Dendritic cell treated with granulocyte-macrophage colony-stimulating factor and Interleukin-4, amounts not matched to agents 40 ng/mL and 50 ng/mL, for 4 days (primary cell): ENCODE measurements around the gene GPR108.

Experiments
- H3K27ac Mint-ChIP-seq: one replicate; pipeline ENCODE4 v1.8.0; 2022; ENCODE audit warnings: mild to moderate bottlenecking, mixed read lengths
- H3K27me3 Mint-ChIP-seq: one replicate; pipeline ENCODE4 v1.8.0; 2022; ENCODE audit warnings: mild to moderate bottlenecking, mixed read lengths
- H3K36me3 Mint-ChIP-seq: one replicate; pipeline ENCODE4 v1.8.0; 2022; ENCODE audit warnings: low read depth, mixed read lengths
- H3K4me1 Mint-ChIP-seq: one replicate; pipeline ENCODE4 v1.8.0; 2022; ENCODE audit warnings: low read depth, mixed read lengths
- H3K4me3 Mint-ChIP-seq: one replicate; pipeline ENCODE4 v1.8.0; 2022; ENCODE audit warnings: mild to moderate bottlenecking, moderate library complexity, mixed read lengths
- H3K9me3 Mint-ChIP-seq: one replicate; pipeline ENCODE4 v1.8.0; 2022; ENCODE audit warnings: mixed read lengths
- intact Hi-C: fragments of 100-400 bp; cut with micrococcal nuclease; formaldehyde crosslinking; loops from one replicate; pipeline ENCODE4 v1.15.0; 2022

Gene GPR108

GRCh38 chr19:6737873-6738786 lies 750 bp upstream of the GPR108 start:
- intact Hi-C loops, result loop anchor here (1.0 to 2.0 kb wide), 5 partner anchors 15 to 221 kb away; partner anchors contain the start of gene VAV1
- Mint-ChIP-seq H3K4me3 (peak overlapping the region; percentile 94), H3K9me3 (no peaks in the 10 kb centered on the region), H3K27ac (peak overlapping the region; percentile 91), H3K27me3 (peaks cover 9% of the 10 kb centered on the region), H3K36me3 (peaks cover 52% of the 10 kb centered on the region), H3K4me1 (peaks cover 37% of the 10 kb centered on the region)

- intact Hi-C loops, result loop anchor here (2.0 kb wide), 1 partner anchor 220 kb away; no protein-coding TSS in a partner anchor
- H3K4me3 Mint-ChIP-seq, result peak overlapping the region; percentile 94
- peaks cover 54% of the 10 kb centered on the region for H3K36me3 Mint-ChIP-seq
- H3K9me3 Mint-ChIP-seq, result no peaks in the 10 kb centered on the region
- H3K27ac Mint-ChIP-seq, result peak overlapping the region; percentile 91
- H3K4me1 Mint-ChIP-seq, result peaks cover 37% of the 10 kb centered on the region
- no peaks in the 10 kb centered on the region for H3K27me3 Mint-ChIP-seq
Observed at GRCh38 chr19:6736917-6737283, 480 bp downstream of the GPR108 start.

GRCh38 chr19:6736169-6736916 lies 1.0 kb downstream of the GPR108 start:
- H3K9me3 Mint-ChIP-seq, result no peaks in the 10 kb centered on the region
- peak overlapping the region; percentile 94 for H3K4me3 Mint-ChIP-seq
- H3K4me1 Mint-ChIP-seq, result peaks cover 37% of the 10 kb centered on the region
- intact Hi-C loops, result loop anchor here (2.0 kb wide), 1 partner anchor 220 kb away; no protein-coding TSS in a partner anchor
- peaks cover 59% of the 10 kb centered on the region for H3K36me3 Mint-ChIP-seq
- peak overlapping the region; percentile 91 for H3K27ac Mint-ChIP-seq
- H3K27me3 Mint-ChIP-seq, result no peaks in the 10 kb centered on the region

GRCh38 chr19:6735181-6735911 lies 2.0 kb downstream of the GPR108 start:
- peaks cover 69% of the 10 kb centered on the region for H3K36me3 Mint-ChIP-seq
- H3K4me3 Mint-ChIP-seq, result no peak overlapping the region
- peak overlapping the region; percentile 91 for H3K27ac Mint-ChIP-seq
- H3K27me3 Mint-ChIP-seq, result no peaks in the 10 kb centered on the region
- no peaks in the 10 kb centered on the region for H3K9me3 Mint-ChIP-seq
- peaks cover 30% of the 10 kb centered on the region for H3K4me1 Mint-ChIP-seq
- intact Hi-C loops, result no loop called here

DNA sequence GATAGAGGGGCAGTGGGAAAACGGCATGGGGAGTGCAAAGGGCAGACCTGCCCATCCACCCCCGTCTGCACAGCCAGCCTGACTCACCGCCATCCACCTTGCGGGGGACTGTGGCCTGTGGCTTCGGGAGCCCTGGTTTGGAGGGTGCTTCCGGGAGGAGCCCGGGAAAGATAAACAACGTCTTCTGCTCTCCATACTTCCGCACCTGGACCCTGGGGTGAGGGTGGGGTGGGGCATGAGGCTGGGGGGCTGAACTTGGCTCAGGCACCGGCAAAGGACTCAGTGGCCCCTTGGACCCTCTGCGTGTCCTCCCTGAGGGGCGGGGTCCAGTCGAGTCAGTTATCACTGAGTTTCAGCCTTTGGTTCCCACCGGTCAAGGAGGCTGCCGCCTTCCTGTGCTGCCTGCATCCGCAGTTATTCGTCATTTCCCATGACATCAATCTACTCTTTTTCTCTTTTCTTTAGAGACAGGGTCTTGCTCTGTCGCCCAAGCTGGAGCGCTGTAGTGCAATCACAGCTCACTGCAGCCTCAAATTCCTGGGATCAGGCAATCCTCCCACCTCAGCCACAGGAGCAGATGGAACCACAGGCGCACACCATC lies 3.2 kb downstream of the GPR108 start:
- Mint-ChIP-seq H3K4me3 (no peak overlapping the region), H3K27ac (no peak overlapping the region), H3K4me1 (peaks cover 39% of the 10 kb centered on the region), H3K27me3 (no peaks in the 10 kb centered on the region), H3K9me3 (no peaks in the 10 kb centered on the region), H3K36me3 (peaks cover 80% of the 10 kb centered on the region)
- intact Hi-C loops, result no loop called here

- Mint-ChIP-seq H3K4me1 (peaks cover 39% of the 10 kb centered on the region), H3K27ac (no peak overlapping the region), H3K9me3 (no peaks in the 10 kb centered on the region), H3K27me3 (no peaks in the 10 kb centered on the region), H3K36me3 (peaks cover 80% of the 10 kb centered on the region), H3K4me3 (no peak overlapping the region)
- intact Hi-C loops, result no loop called here
Observed at GRCh38 chr19:6733338-6734095, 3.9 kb downstream of the GPR108 start.

- H3K9me3 Mint-ChIP-seq, result no peaks in the 10 kb centered on the region
- H3K4me3 Mint-ChIP-seq, result no peak overlapping the region
- H3K27ac Mint-ChIP-seq, result no peak overlapping the region
- H3K27me3 Mint-ChIP-seq, result no peaks in the 10 kb centered on the region
- peaks cover 39% of the 10 kb centered on the region for H3K4me1 Mint-ChIP-seq
- H3K36me3 Mint-ChIP-seq, result peaks cover 80% of the 10 kb centered on the region
- intact Hi-C loops, result no loop called here
Observed at GRCh38 chr19:6732803-6733337, 4.5 kb downstream of the GPR108 start.

DNA sequence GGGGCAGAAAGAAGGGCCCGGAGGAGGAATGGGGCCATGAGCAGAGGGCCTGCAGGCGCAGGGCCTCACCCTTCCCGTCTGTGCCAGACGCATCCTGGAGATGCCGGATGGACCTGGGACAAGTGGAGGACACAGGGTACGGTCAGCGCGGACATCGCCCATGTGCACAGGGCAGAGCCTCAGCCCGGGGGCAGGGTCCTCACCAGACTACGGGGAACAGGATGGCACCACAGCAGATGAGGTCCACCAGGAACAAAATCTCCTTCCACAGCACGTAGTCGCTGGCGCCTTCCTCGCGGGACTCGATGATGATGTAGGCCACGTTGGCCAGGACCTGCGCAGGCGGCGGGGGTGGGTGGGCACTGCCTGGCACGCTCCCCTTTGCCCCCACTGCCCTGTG lies 5.6 kb downstream of the GPR108 start:
- intact Hi-C loops, result no loop called here
- Mint-ChIP-seq H3K27me3 (no peaks in the 10 kb centered on the region), H3K9me3 (no peaks in the 10 kb centered on the region), H3K4me1 (peaks cover 45% of the 10 kb centered on the region), H3K27ac (no peak overlapping the region), H3K36me3 (peaks cover 74% of the 10 kb centered on the region), H3K4me3 (no peak overlapping the region)

DNA sequence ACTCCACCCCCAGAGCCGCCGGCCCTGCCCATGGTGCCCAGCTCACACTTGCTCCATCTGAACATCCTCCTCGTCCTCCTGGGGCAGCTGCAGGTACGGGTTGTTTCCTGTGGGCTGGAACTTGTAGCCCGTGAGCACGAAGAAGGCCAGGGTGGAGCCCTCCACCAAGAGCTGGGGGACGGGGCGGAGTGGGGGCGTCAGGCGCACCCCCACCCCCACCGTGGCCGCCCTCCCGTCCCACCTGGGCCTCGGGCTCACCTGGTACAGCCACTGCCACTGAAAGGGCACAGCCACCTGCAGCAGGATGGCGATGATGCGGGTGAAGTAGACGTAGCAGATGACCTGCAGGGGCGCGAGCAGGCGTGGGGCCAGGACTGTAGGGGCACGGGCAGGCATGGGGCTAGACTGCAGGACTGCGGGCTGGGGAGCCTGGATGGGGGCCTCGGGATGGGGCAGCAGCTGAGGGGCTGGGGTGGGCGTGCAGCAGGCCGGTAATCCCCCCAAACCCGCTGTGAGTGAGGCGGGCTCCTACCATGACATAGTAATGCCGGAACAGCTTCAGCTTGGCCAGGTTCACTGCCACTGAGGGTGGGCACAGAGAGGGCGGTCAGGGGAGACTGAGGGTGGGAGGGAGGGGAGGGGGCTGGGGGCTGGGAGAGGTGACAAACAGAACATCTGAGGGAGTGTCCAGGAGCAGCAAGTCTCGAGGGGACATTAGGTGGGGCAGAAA lies 6.3 kb downstream of the GPR108 start:
- peaks cover 38% of the 10 kb centered on the region for H3K4me1 Mint-ChIP-seq
- intact Hi-C loops, result no loop called here
- H3K27ac Mint-ChIP-seq, result no peak overlapping the region
- no peak overlapping the region for H3K4me3 Mint-ChIP-seq
- no peaks in the 10 kb centered on the region for H3K9me3 Mint-ChIP-seq
- H3K36me3 Mint-ChIP-seq, result peaks cover 69% of the 10 kb centered on the region
- no peaks in the 10 kb centered on the region for H3K27me3 Mint-ChIP-seq

GRCh38 chr19:6730153-6730804 lies 7.1 kb downstream of the GPR108 start:
- peaks cover 37% of the 10 kb centered on the region for H3K4me1 Mint-ChIP-seq
- intact Hi-C loops, result no loop called here

DNA sequence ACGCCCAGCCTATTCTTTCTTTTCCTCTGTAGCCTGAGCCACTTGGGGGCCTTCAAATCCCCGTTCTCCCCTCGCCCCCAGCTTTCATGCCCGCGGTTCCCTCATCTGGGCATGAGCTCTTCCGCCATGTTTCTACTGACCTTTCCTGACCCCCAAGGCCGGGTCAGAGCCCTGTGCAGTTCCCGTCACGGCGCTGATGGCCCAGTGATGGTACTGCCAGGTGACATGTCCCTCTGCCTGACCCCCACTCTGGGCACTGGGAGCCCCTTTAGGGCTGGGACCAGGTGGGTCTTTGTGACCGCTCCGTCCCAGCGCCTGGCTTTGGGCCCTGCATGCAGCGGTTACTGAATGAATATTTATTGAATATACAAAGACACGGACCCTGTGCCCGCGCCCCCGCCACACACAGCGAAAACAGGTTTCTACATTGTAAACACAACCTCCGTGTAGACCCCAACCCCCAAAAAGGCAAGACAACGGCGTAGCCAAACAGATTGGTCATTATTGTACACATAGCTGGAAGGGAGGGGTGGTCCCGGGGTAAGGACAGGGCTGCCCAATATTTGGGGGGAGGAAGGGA lies 7.7 kb downstream of the GPR108 start:
- no peaks in the 10 kb centered on the region for H3K9me3 Mint-ChIP-seq
- H3K4me1 Mint-ChIP-seq, result peaks cover 43% of the 10 kb centered on the region
- intact Hi-C loops, result loop anchor here (10.0 kb wide), 1 partner anchor 55 kb away; the partner anchor contains the start of gene TNFSF14
- H3K36me3 Mint-ChIP-seq, result peaks cover 55% of the 10 kb centered on the region
- H3K27me3 Mint-ChIP-seq, result peaks cover 5% of the 10 kb centered on the region
- H3K4me3 Mint-ChIP-seq, result no peak overlapping the region
- peak overlapping the region; percentile 52 for H3K27ac Mint-ChIP-seq

More at GRCh38 chr19:6730153-6730804, 7.1 kb downstream of the GPR108 start:
- peak overlapping the region; percentile 52 for H3K27ac Mint-ChIP-seq
- H3K27me3 Mint-ChIP-seq, result peaks cover 4% of the 10 kb centered on the region
- no peaks in the 10 kb centered on the region for H3K9me3 Mint-ChIP-seq
- no peak overlapping the region for H3K4me3 Mint-ChIP-seq
- H3K36me3 Mint-ChIP-seq, result peaks cover 61% of the 10 kb centered on the region
